Endothelial cell of umbilical vein (primary cell): ENCODE results near the gene ITGA1. TPM values are rescaled to one million over a fixed set of nuclear protein-coding genes. Genes with fewer than 3 reads are reported as not detected.
"Not testable (repeated sequence)": the region's sequence is repeated elsewhere in the genome, so short reads cannot be mapped to it uniquely, and the experiment has no call there.

Experiments
- BruUV-seq: library from RNA; stranded (reverse); fragments of 400-500 nt; replicated peaks from 2 replicates; lab custom pipeline; 2021; lab: Mats Ljungman, UMichigan
- CTCF ChIA-PET: fragments of 300-600, 350-600 bp; sonication (Branson Sonifier 250); formaldehyde crosslinking; loops from one replicate; lab custom pipeline; 2021; ENCODE audit warnings: antibody characterized with exemption, inconsistent platforms; lab: Charles Lee
- POLR2A ChIA-PET: fragments of 300-600, 350-600 bp; sonication (Branson Sonifier 250); formaldehyde crosslinking; loops from one replicate; lab custom pipeline; 2021; ENCODE audit warnings: antibody characterized with exemption, inconsistent platforms; lab: Charles Lee
- DNase-seq: peaks from one replicate; pipeline ENCODE4 v3.0.0-alpha.2; 2011; ENCODE audit warnings: low read depth, low spot score
- FAIRE-seq: peaks from 2 replicates; lab custom pipeline; 2011; peaks lifted over from hg19 to GRCh38; lab: Jason Lieb, UNC
- H2AFZ ChIP-seq: 2 replicates; pipeline ENCODE4 v1.6.0; 2012; ENCODE audit warnings: low read depth, low read length, control low read depth, inconsistent platforms
- H3K27ac ChIP-seq: 2 replicates; pipeline ENCODE4 v1.5.1; 2011; ENCODE audit warnings: low read depth, mild to moderate bottlenecking, control low read depth, low read length, moderate library complexity; ENCODE audit not compliant: insufficient read depth
- H3K27me3 ChIP-seq, 2 experiments: 2 replicates each; pipeline versions ENCODE4 v1.6.0 to v1.6.1; 2011; ENCODE audit warnings: low read length in 2 of 2, mixed read lengths in 1 of 2; ENCODE audit not compliant: control insufficient read depth in 2 of 2, insufficient read depth in 2 of 2
- H3K36me3 ChIP-seq, 2 experiments: 2 replicates in 1 of 2; 3 replicates in 1 of 2; pipeline ENCODE4 v1.5.1; 2011; ENCODE audit warnings: low read length in 2 of 2, mild to moderate bottlenecking in 1 of 2, moderate library complexity in 1 of 2; ENCODE audit not compliant: control insufficient read depth in 2 of 2, insufficient read depth in 2 of 2; ENCODE audit errors: extremely low read depth in 1 of 2
- H3K4me1 ChIP-seq: 3 replicates; pipeline ENCODE4 v1.5.1; 2011; ENCODE audit warnings: mild to moderate bottlenecking, low read length; ENCODE audit not compliant: control insufficient read depth, insufficient read depth; ENCODE audit errors: extremely low read depth
- H3K4me2 ChIP-seq: 2 replicates; pipeline ENCODE4 v1.6.1; 2011; ENCODE audit warnings: low read length, control low read depth, mixed read lengths; ENCODE audit not compliant: insufficient read depth
- H3K4me3 ChIP-seq, 3 experiments: fragments of 200-600 bp in 1 of 3; sonication (generic), shearing (Covaris generic) in 1 of 3; replicated peaks in 1 of 3; 2 replicates each; pipeline ENCODE4 v1.5.1; 2011 to 2016; ENCODE audit warnings: control low read depth in 3 of 3, low read length in 3 of 3, mild to moderate bottlenecking in 2 of 3, inconsistent platforms in 1 of 3, low read depth in 1 of 3, moderate library complexity in 1 of 3; ENCODE audit not compliant: insufficient read depth in 1 of 3
- H3K79me2 ChIP-seq: 2 replicates; pipeline ENCODE4 v1.6.0; 2012; ENCODE audit warnings: low read length, inconsistent platforms; ENCODE audit not compliant: control insufficient read depth, insufficient read depth
- H3K9ac ChIP-seq: replicated peaks from 2 replicates; pipeline ENCODE3; 2011; ENCODE audit warnings: low read length, control low read depth; ENCODE audit not compliant: insufficient read depth; ENCODE audit errors: extremely low read depth
- H3K9me1 ChIP-seq: replicated peaks from 3 replicates; pipeline ENCODE4 v1.6.0; 2011; ENCODE audit warnings: mild to moderate bottlenecking, low read length; ENCODE audit not compliant: control insufficient read depth, insufficient read depth; ENCODE audit errors: extremely low read depth
- H3K9me3 ChIP-seq: replicated peaks from 2 replicates; pipeline ENCODE4 v1.5.1; 2012; ENCODE audit warnings: low read length, inconsistent platforms; ENCODE audit not compliant: control insufficient read depth, insufficient read depth
- H4K20me1 ChIP-seq: replicated peaks from 2 replicates; pipeline ENCODE3; 2011; ENCODE audit warnings: mild to moderate bottlenecking, low read length; ENCODE audit not compliant: control insufficient read depth, insufficient read depth; ENCODE audit errors: extremely low read depth
- JUN ChIP-seq: IDR thresholded peaks from 2 replicates; pipeline ENCODE4 v1.6.1; 2011; ENCODE audit warnings: borderline replicate concordance, low read depth; ENCODE audit not compliant: insufficient read length, insufficient read depth
- dilution Hi-C: fragments of 300-500 bp; cut with MboI; formaldehyde crosslinking; loops from one replicate; pipeline ENCODE4 v1.15.0; 2019; ENCODE audit warnings: low sequenced_read_pairs; ENCODE audit not compliant: extremely low pct_ligation_motif_present
- intact Hi-C: fragments of 100-400 bp; cut with micrococcal nuclease; formaldehyde crosslinking; loops from one replicate; pipeline ENCODE4 v1.10.0; 2022
- polyA plus RNA-seq, 4 experiments: library from polyadenylated mRNA; depleted of rRNA in 3 of 4; stranded (reverse) in 3 of 4; unstranded in 1 of 4; fragments of >200 nt; gene quantifications; 2 replicates each; pipeline versions ENCODE4 v1.2.1 to v1.2.3, GENCODE V29; 2011 to 2012; ENCODE audit warnings: missing spikeins in 1 of 4
- total RNA-seq: library from RNA; stranded (reverse); gene quantifications from 2 replicates; pipeline ENCODE4 v1.2.3, GENCODE V29; 2021
- TF ChIP-seq, protein P1 (sequence below), 2 donors: IDR thresholded peaks; 1 replicate in 1 of 2; 2 replicates in 1 of 2; pipeline ENCODE4 v1.5.1; 2011; ENCODE audit warnings: low read length in 2 of 2, mild to moderate bottlenecking in 2 of 2, moderate library complexity in 2 of 2, control low read depth in 1 of 2, inconsistent platforms in 1 of 2, low read depth in 1 of 2; ENCODE audit not compliant: insufficient read depth in 1 of 2; ENCODE audit errors: extremely low read depth in 1 of 2

ITGA1 gene
- total and polyA plus RNA-seq, 2 donors (not counting 3 experiments of a cell fraction or from before 2014, with no cell fraction given): 0.65 to 1.9 TPM

DNA sequence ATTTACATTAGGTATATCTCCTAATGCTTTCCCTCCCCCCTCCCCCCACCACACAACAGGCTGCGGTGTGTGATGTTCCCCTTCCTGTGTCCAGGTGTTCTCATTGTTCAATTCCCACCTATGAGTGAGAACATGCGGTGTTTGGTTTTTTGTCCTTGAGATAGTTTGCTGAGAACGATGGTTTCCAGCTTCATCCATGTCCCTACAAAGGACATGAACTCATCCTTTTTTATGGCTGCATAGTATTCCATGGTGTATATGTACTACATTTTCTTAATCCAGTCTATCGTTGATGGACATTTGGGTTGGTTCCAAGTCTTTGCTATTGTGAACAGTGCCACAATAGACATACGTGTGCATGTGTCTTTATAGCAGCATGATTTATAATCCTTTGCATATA lies 61.0 kb downstream of the ITGA1 start:
- BruUV-seq, H3K4me1 ChIP-seq, H2AFZ ChIP-seq, H3K9me3 ChIP-seq, H4K20me1 ChIP-seq, H3K9me1 ChIP-seq, H3K9ac ChIP-seq, H3K79me2 ChIP-seq, H3K4me2 ChIP-seq, H3K27me3 ChIP-seq, FAIRE-seq, H3K36me3 ChIP-seq, dilution Hi-C loops, DNase-seq, H3K27ac ChIP-seq, intact Hi-C loops, H3K4me3 ChIP-seq: not testable (repeated sequence)
- ChIA-PET CTCF (interaction anchor here (0.7 to 1.0 kb wide), 2 partner anchors 22 to 155 kb away, joined by 3 read pairs; no protein-coding TSS in a partner anchor), POLR2A (interaction anchor here (0.6 kb wide), 1 partner anchor 19 kb away, joined by 3 read pairs; no protein-coding TSS in a partner anchor)

DNA sequence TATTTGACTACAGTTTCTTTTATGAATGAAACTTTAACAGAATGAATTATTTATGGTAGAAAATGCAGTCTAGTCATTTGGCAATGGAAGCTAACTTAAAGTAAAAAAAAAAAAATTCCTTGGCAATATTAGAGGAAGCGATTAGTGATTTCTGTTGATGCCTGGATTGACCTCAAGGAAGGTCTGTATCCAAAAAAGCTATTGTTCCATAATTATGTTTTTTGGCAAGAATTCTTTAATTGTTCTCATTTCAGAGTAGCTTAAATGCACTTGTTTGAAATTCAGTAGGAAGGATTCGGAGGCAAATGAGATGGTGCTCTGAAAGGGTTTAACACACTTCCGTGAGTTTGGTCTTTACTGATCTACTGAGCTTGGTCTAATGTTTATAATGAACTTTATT lies 61.8 kb downstream of the ITGA1 start:
- Histone ChIP-seq H3K79me2 (no peaks in the 10 kb centered on the region), H3K36me3 (no peaks in the 10 kb centered on the region), H3K27me3 (no peaks in the 10 kb centered on the region), H3K9ac (no peak overlapping the region), H3K9me1 (no peaks in the 10 kb centered on the region), H3K27ac (no peak overlapping the region), H3K4me1 (peaks cover 5% of the 10 kb centered on the region), H3K4me2 (no peak overlapping the region), H3K4me3 (no peak overlapping the region), H3K9me3 (no peaks in the 10 kb centered on the region), H2AFZ (no peak overlapping the region), H4K20me1 (no peaks in the 10 kb centered on the region)
- FAIRE-seq: peak; percentile 78
- peak; percentile 84 for DNase-seq
- POLR2A ChIA-PET: interaction anchor here (0.7 kb wide), 2 partner anchors 40 to 61 kb away, joined by 3 read pairs; no protein-coding TSS in a partner anchor
- intact Hi-C loops: no loop called here
- dilution Hi-C loops: no loop called here
- BruUV-seq: no TSS peak
- TF ChIP-seq JUN: peak; percentile 7
- TF ChIP-seq, protein P1, sequence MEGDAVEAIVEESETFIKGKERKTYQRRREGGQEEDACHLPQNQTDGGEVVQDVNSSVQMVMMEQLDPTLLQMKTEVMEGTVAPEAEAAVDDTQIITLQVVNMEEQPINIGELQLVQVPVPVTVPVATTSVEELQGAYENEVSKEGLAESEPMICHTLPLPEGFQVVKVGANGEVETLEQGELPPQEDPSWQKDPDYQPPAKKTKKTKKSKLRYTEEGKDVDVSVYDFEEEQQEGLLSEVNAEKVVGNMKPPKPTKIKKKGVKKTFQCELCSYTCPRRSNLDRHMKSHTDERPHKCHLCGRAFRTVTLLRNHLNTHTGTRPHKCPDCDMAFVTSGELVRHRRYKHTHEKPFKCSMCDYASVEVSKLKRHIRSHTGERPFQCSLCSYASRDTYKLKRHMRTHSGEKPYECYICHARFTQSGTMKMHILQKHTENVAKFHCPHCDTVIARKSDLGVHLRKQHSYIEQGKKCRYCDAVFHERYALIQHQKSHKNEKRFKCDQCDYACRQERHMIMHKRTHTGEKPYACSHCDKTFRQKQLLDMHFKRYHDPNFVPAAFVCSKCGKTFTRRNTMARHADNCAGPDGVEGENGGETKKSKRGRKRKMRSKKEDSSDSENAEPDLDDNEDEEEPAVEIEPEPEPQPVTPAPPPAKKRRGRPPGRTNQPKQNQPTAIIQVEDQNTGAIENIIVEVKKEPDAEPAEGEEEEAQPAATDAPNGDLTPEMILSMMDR (IDR thresholded peaks at IDR 0.05; ENCODE audit: extremely low read depth in 1 of 2, insufficient read depth in 1 of 2, low read depth in 1 of 2, low read length in 2 of 2): no peak
- CTCF ChIA-PET: interaction anchor here (0.8 to 1.2 kb wide), 5 partner anchors 9 to 66 kb away, joined by 3 to 4 read pairs (median 4); no protein-coding TSS in a partner anchor
